Keratinocyte (primary cell): ENCODE results near the gene SLC9A8. TPM values are rescaled to one million over a fixed set of nuclear protein-coding genes. Genes with fewer than 3 reads are reported as not detected.

ENCODE experiments used
- DNase-seq: peaks from one replicate; pipeline ENCODE4 v3.0.0-alpha.2; 2011; ENCODE audit warnings: low read depth, missing footprints, low spot score
- FAIRE-seq: peaks from 2 replicates; lab custom pipeline; 2011; peaks lifted over from hg19 to GRCh38; lab: Jason Lieb, UNC
- H2AFZ ChIP-seq: 2 replicates; pipeline ENCODE4 v1.6.0; 2012; ENCODE audit warnings: low read length, control low read depth, inconsistent platforms; ENCODE audit not compliant: control insufficient read depth
- H3K27ac ChIP-seq: 2 replicates; pipeline ENCODE4 v1.5.1; 2011; ENCODE audit warnings: low read length; ENCODE audit not compliant: control insufficient read depth, insufficient read depth
- H3K27me3 ChIP-seq: 3 replicates; pipeline ENCODE4 v1.6.0; 2011; ENCODE audit warnings: low read length; ENCODE audit not compliant: control insufficient read depth, insufficient read depth; ENCODE audit errors: extremely low read depth
- H3K36me3 ChIP-seq, 2 experiments: 2 replicates in 1 of 2; 3 replicates in 1 of 2; pipeline ENCODE4 v1.5.1; 2011; ENCODE audit warnings: low read length in 2 of 2, mild to moderate bottlenecking in 1 of 2; ENCODE audit not compliant: control insufficient read depth in 2 of 2, insufficient read depth in 2 of 2; ENCODE audit errors: extremely low read depth in 1 of 2
- H3K4me1 ChIP-seq: 3 replicates; pipeline ENCODE4 v1.5.1; 2011; ENCODE audit warnings: low read length; ENCODE audit not compliant: control insufficient read depth, insufficient read depth; ENCODE audit errors: extremely low read depth
- H3K4me2 ChIP-seq: 3 replicates; pipeline ENCODE4 v1.6.0; 2011; ENCODE audit warnings: low read depth, low read length; ENCODE audit not compliant: control insufficient read depth, insufficient read depth; ENCODE audit errors: extremely low read depth
- H3K4me3 ChIP-seq, 3 experiments: fragments of 200-600 bp in 1 of 3; sonication (generic) in 1 of 3; 2 replicates in 2 of 3; 3 replicates in 1 of 3; pipeline ENCODE4 v1.5.1; 2011 to 2016; ENCODE audit warnings: low read length in 3 of 3, mild to moderate bottlenecking in 3 of 3, control low read depth in 2 of 3, inconsistent platforms in 1 of 3, low read depth in 1 of 3, mixed read lengths in 1 of 3, mixed run types in 1 of 3, moderate library complexity in 1 of 3; ENCODE audit not compliant: control insufficient read depth in 2 of 3, insufficient read depth in 2 of 3; ENCODE audit errors: extremely low read depth in 1 of 3
- H3K79me2 ChIP-seq: 2 replicates; pipeline ENCODE4 v1.6.0; 2012; ENCODE audit warnings: low read length; ENCODE audit not compliant: control insufficient read depth, insufficient read depth
- H3K9ac ChIP-seq: 3 replicates; pipeline ENCODE4 v1.6.0; 2011; ENCODE audit warnings: low read length; ENCODE audit not compliant: control insufficient read depth, insufficient read depth; ENCODE audit errors: extremely low read depth
- H3K9me1 ChIP-seq: 3 replicates; pipeline ENCODE4 v1.6.0; 2011; ENCODE audit warnings: low read length; ENCODE audit not compliant: control insufficient read depth, insufficient read depth; ENCODE audit errors: extremely low read depth
- H3K9me3 ChIP-seq: 2 replicates; pipeline ENCODE4 v1.5.1; 2012; ENCODE audit warnings: low read depth, low read length; ENCODE audit not compliant: control insufficient read depth
- H4K20me1 ChIP-seq: 3 replicates; pipeline ENCODE4 v1.6.0; 2011; ENCODE audit warnings: low read length; ENCODE audit not compliant: control insufficient read depth, insufficient read depth; ENCODE audit errors: extremely low read depth
- CTCF ChIP-seq, 3 experiments: IDR thresholded peaks in 1 of 3; conservative IDR thresholded peaks in 1 of 3; optimal IDR thresholded peaks in 1 of 3; 2 replicates in 2 of 3; 3 replicates in 1 of 3; pipeline versions ENCODE3 to v1.5.1; 2011; ENCODE audit warnings: low read length in 3 of 3, mild to moderate bottlenecking in 3 of 3, moderate library complexity in 2 of 3, control low read depth in 1 of 3, inconsistent platforms in 1 of 3; ENCODE audit not compliant: insufficient read depth in 2 of 3; ENCODE audit errors: extremely low read depth in 1 of 3
- EZH2 ChIP-seq: IDR thresholded peaks from one replicate; pipeline ENCODE4 v1.6.1; 2012; ENCODE audit warnings: inconsistent platforms, mild to moderate bottlenecking, low read length, moderate library complexity
- dilution Hi-C: fragments of 300-500 bp; cut with MboI; formaldehyde crosslinking; loops from one replicate; pipeline ENCODE4 v1.7.0; 2020; ENCODE audit warnings: low sequenced_read_pairs; ENCODE audit not compliant: extremely low pct_ligation_motif_present
- polyA plus RNA-seq, 5 experiments: library from polyadenylated mRNA; depleted of rRNA in 3 of 5; stranded (reverse) in 3 of 5; stranded (forward) in 1 of 5; unstranded in 1 of 5; fragments of >200 nt; gene quantifications; 1 replicate in 1 of 5; 2 replicates in 3 of 5; 3 replicates in 1 of 5; pipeline versions ENCODE4 v1.2.1 to v1.2.3, GENCODE V29; 2011 to 2012; ENCODE audit warnings: missing spikeins in 2 of 5, low read depth in 1 of 5, low replicate concordance in 1 of 5

The SLC9A8 gene
- polyA plus RNA-seq, 1 donor (not counting 4 experiments of a cell fraction or from before 2014, with no cell fraction given) = 1.9 TPM

GRCh38 chr20:49868538-49868937, 55.9 kb downstream of the SLC9A8 start:
- dilution Hi-C loops = no loop called here
- no peak overlapping the region for H3K4me3 ChIP-seq
- H3K79me2 ChIP-seq = no peaks in the 10 kb centered on the region
- H3K36me3 ChIP-seq = peaks cover 3 to 5% of the 10 kb centered on the region in 2 experiments
- H4K20me1 ChIP-seq = no peaks in the 10 kb centered on the region
- no peak for FAIRE-seq
- no peaks in the 10 kb centered on the region for H3K9me1 ChIP-seq
- no peak for TF ChIP-seq CTCF (optimal IDR thresholded peaks at IDR 0.05 in 1 of 3, IDR thresholded peaks at IDR 0.05 in 1 of 3, conservative IDR thresholded peaks at IDR 0.05 in 1 of 3; ENCODE audit: extremely low read depth in 1 of 3, insufficient read depth in 2 of 3, low read length in 3 of 3)
- TF ChIP-seq EZH2 = no peak
- H3K27me3 ChIP-seq = no peaks in the 10 kb centered on the region
- H3K9ac ChIP-seq = no peak overlapping the region
- no peak overlapping the region for H3K27ac ChIP-seq
- H3K9me3 ChIP-seq = no peaks in the 10 kb centered on the region
- no peak overlapping the region for H3K4me2 ChIP-seq
- no peak overlapping the region for H2AFZ ChIP-seq
- no peak for DNase-seq
- H3K4me1 ChIP-seq = no peaks in the 10 kb centered on the region

GRCh38 chr20:49868964-49869363, 56.3 kb downstream of the SLC9A8 start:
- no peaks in the 10 kb centered on the region for H3K4me1 ChIP-seq
- H3K4me3 ChIP-seq = no peak overlapping the region
- H3K79me2 ChIP-seq = no peaks in the 10 kb centered on the region
- peaks cover 3 to 5% of the 10 kb centered on the region in 2 experiments for H3K36me3 ChIP-seq
- dilution Hi-C loops = no loop called here
- H4K20me1 ChIP-seq = no peaks in the 10 kb centered on the region
- no peak overlapping the region for H3K4me2 ChIP-seq
- no peak overlapping the region for H2AFZ ChIP-seq
- TF ChIP-seq EZH2 (no peak), CTCF (optimal IDR thresholded peaks at IDR 0.05 in 1 of 3, IDR thresholded peaks at IDR 0.05 in 1 of 3, conservative IDR thresholded peaks at IDR 0.05 in 1 of 3; ENCODE audit: extremely low read depth in 1 of 3, insufficient read depth in 2 of 3, low read length in 3 of 3) (no peak)
- DNase-seq = no peak
- H3K27ac ChIP-seq = no peak overlapping the region
- H3K27me3 ChIP-seq = no peaks in the 10 kb centered on the region
- no peaks in the 10 kb centered on the region for H3K9me1 ChIP-seq
- no peak for FAIRE-seq
- no peaks in the 10 kb centered on the region for H3K9me3 ChIP-seq
- no peak overlapping the region for H3K9ac ChIP-seq
